K562 (cell line): ENCODE data around the gene HSPA1B. TPM values are rescaled to one million over a fixed set of nuclear protein-coding genes. Genes with fewer than 3 reads are reported as not detected.

Experiments used
- CBFA2T2 ChIP-seq: fragments of 450-650 bp; conservative IDR thresholded peaks from 2 replicates; pipeline ENCODE4 v1.6.1; 2017; ENCODE audit warnings: mild to moderate bottlenecking
- ELF2 ChIP-seq: fragments of 250-450 bp; sonication (Bioruptor Pico); IDR thresholded peaks from 2 replicates; pipeline ENCODE4 v1.5.0; 2021; ENCODE audit warnings: mild to moderate bottlenecking
- KAT7 ChIP-seq: sonication (generic); formaldehyde crosslinking; IDR thresholded peaks from 2 replicates; pipeline ENCODE4 v1.8.0; 2022; ENCODE audit warnings: missing genetic modification reagents, mild to moderate bottlenecking, borderline replicate concordance
- NR2C2 ChIP-seq, 2 experiments: fragments of 200-800 bp in 1 of 2; sonication (Bioruptor generic) in 1 of 2; sonication (generic) in 1 of 2; formaldehyde crosslinking in 1 of 2; IDR thresholded peaks; 2 replicates each; pipeline versions ENCODE4 v1.6.1 to v1.8.0; 2016 to 2022; ENCODE audit warnings: mild to moderate bottlenecking in 1 of 2, missing compliant biosample characterization in 1 of 2, missing genetic modification characterization in 1 of 2, missing genetic modification reagents in 1 of 2
- PHTF2 ChIP-seq: fragments of 250-450 bp; sonication (Bioruptor Pico); IDR thresholded peaks from 2 replicates; pipeline ENCODE4 v1.5.0; 2021; ENCODE audit warnings: mild to moderate bottlenecking
- POLR2G ChIP-seq: fragments of 200-400 bp; formaldehyde crosslinking; IDR thresholded peaks from 2 replicates; pipeline ENCODE4 v1.6.1; 2017; ENCODE audit warnings: low read depth, mild to moderate bottlenecking, antibody characterized with exemption, low read length, moderate library complexity
- RBM25 ChIP-seq: fragments of 200-400 bp; formaldehyde crosslinking; IDR thresholded peaks from 2 replicates; pipeline ENCODE4 v1.6.1; 2018; ENCODE audit warnings: low read length, low read depth, moderate library complexity; ENCODE audit not compliant: severe bottlenecking
- ZNF318 ChIP-seq, 2 experiments: fragments of 450-650 bp; IDR thresholded peaks; 2 replicates each; pipeline ENCODE4 v1.6.1; 2016; ENCODE audit warnings: mild to moderate bottlenecking in 2 of 2, borderline replicate concordance in 1 of 2, low read depth in 1 of 2, moderate library complexity in 1 of 2
- ZNF407 ChIP-seq: fragments of 450-650 bp; IDR thresholded peaks from 2 replicates; pipeline ENCODE4 v1.6.1; 2016; ENCODE audit warnings: low read depth
- polyA plus RNA-seq, 8 experiments: library from polyadenylated mRNA; depleted of rRNA in 4 of 8; stranded (reverse) in 5 of 8; unstranded in 3 of 8; fragments of >200 nt; fragmentation: Nextera tagmentation in 2 of 8; fragmentation: Illumina TruSeq in 1 of 8; extraction: Ambion mirVana in 2 of 8; extraction: Trizol in 1 of 8; gene quantifications; 2 replicates each; pipeline versions ENCODE4 v1.2.1 to v1.2.3, GENCODE V29; 2011 to 2014; ENCODE audit warnings: inconsistent platforms in 1 of 8, missing spikeins in 1 of 8
- total RNA-seq, 7 experiments: library from RNA; depleted of rRNA in 6 of 7; stranded (reverse); fragments of >200 nt in 6 of 7; fragmentation: Illumina TruSeq in 2 of 7; extraction: Trizol in 2 of 7; gene quantifications; 2 replicates each; pipeline versions ENCODE4 v1.2.1 to v1.2.3, GENCODE V29; 2011 to 2021; ENCODE audit warnings: low replicate concordance in 1 of 7

The HSPA1B gene
- total and polyA plus RNA-seq, 9 of the 15 experiments (the other 6 are each of a cell fraction or from before 2014, with no cell fraction given), result 0.27 to 227 (median 51.2) TPM

GRCh38 chr6:31830886-31831335, 3.4 kb downstream of the HSPA1B start (continued):
- TF ChIP-seq ZNF318 (IDR thresholded peaks at IDR 0.05; ENCODE audit: borderline replicate concordance in 1 of 2, low read depth in 1 of 2) (peak in 1 of 2 experiments; percentile 62; a peak in 2 of 4 replicates), POLR2G (0 out of 2 replicates have a peak, but pooled peaks have one; percentile 37), CBFA2T2 (no peak), ZNF407 (no peak), ELF2 (no peak), KAT7 (CRISPR knock-in tag) (0 out of 2 replicates have a peak, but pooled peaks have one; percentile 2), PHTF2 (CRISPR knock-in tag) (peak; percentile 90; the same call in 1 of the 2 replicates), NR2C2 (CRISPR knock-in tag; IDR thresholded peaks at IDR 0.05) (0 out of 2 replicates have a peak, but pooled peaks have one; percentile 43), NR2C2 (tag; IDR thresholded peaks at IDR 0.05) (no peak), RBM25 (no peak)
